ENCODE results near the gene ARHGAP5.

Gene ARHGAP5

GRCh38 chr14:32077081-32078022 lies at the start of gene ARHGAP5:
Gene ARHGAP5, plus strand, starts transcription at chr14:32077304. Its CDS starts 13,366 bp downstream, at chr14:32090670.
- DNase-seq: peak; percentile 82

- DNase-seq: no peak
Measured at GRCh38 chr14:32028599-32028998, 48.5 kb upstream of the ARHGAP5 start.

GRCh38 chr14:32033543-32033942 lies 43.6 kb upstream of the ARHGAP5 start:
- DNase-seq: no peak

- DNase-seq: no peak
Measured at GRCh38 chr14:32038876-32039275, 38.2 kb upstream of the ARHGAP5 start.

GRCh38 chr14:32039401-32040030 lies 37.6 kb upstream of the ARHGAP5 start:
- DNase-seq: no peak

GRCh38 chr14:32043624-32044023 lies 33.5 kb upstream of the ARHGAP5 start:
- no peak for DNase-seq

- DNase-seq: no peak
Measured at GRCh38 chr14:32044454-32044853, 32.6 kb upstream of the ARHGAP5 start.

GRCh38 chr14:32047791-32048190 lies 29.3 kb upstream of the ARHGAP5 start:
- DNase-seq: no peak

GRCh38 chr14:32049361-32050088 lies 27.6 kb upstream of the ARHGAP5 start:
- no peak for DNase-seq

GRCh38 chr14:32050878-32051277 lies 26.2 kb upstream of the ARHGAP5 start:
- no peak for DNase-seq

GRCh38 chr14:32054536-32054935 lies 22.6 kb upstream of the ARHGAP5 start:
- DNase-seq: no peak

- no peak for DNase-seq
Measured at GRCh38 chr14:32055175-32055574, 21.9 kb upstream of the ARHGAP5 start.

- DNase-seq: no peak
Measured at GRCh38 chr14:32059702-32060101, 17.4 kb upstream of the ARHGAP5 start.

GRCh38 chr14:32064931-32065330 lies 12.2 kb upstream of the ARHGAP5 start:
- DNase-seq: no peak

- DNase-seq: no peak
Measured at GRCh38 chr14:32068708-32069107, 8.4 kb upstream of the ARHGAP5 start.

- no peak for DNase-seq
Measured at GRCh38 chr14:32070282-32070681, 6.8 kb upstream of the ARHGAP5 start.

- DNase-seq: no peak
Measured at GRCh38 chr14:32072676-32073075, 4.4 kb upstream of the ARHGAP5 start.

GRCh38 chr14:32073537-32074189 lies 3.4 kb upstream of the ARHGAP5 start:
- no peak for DNase-seq

- DNase-seq: no peak
Measured at GRCh38 chr14:32074887-32075572, 2.1 kb upstream of the ARHGAP5 start.

- peak; percentile 80 for DNase-seq
Measured at GRCh38 chr14:32075672-32076277, 1.3 kb upstream of the ARHGAP5 start.

GRCh38 chr14:32076278-32077080 lies 625 bp upstream of the ARHGAP5 start:
- DNase-seq: peak; percentile 99

All from right forelimb (tissue), 1 donor.